Stimulated activated CD8-positive, alpha-beta memory T cell treated with anti-CD3 and anti-CD28 coated beads, Interleukin-15, amount 100 ng/mL, for 24 hours (primary cell): ENCODE results near the gene TTC4.

Experiments
- DNase-seq: peaks from one replicate; pipeline ENCODE4 v3.0.0-alpha.2; 2020; ENCODE audit warnings: low read depth

The TTC4 gene

GRCh38 chr1:54782156-54782555, 66.5 kb downstream of the TTC4 start:
- DNase-seq, result no peak

GRCh38 chr1:54782588-54782987, 66.9 kb downstream of the TTC4 start:
- no peak for DNase-seq

GRCh38 chr1:54784066-54784465, 68.4 kb downstream of the TTC4 start:
- DNase-seq, result no peak

GRCh38 chr1:54786778-54787177, 71.1 kb downstream of the TTC4 start:
- no peak for DNase-seq

- no peak for DNase-seq
These were observed 71.9 kb downstream of the TTC4 start for GRCh38 chr1:54787604-54788003.

- DNase-seq, result no peak
These were observed 72.8 kb downstream of the TTC4 start for GRCh38 chr1:54788459-54788858.

GRCh38 chr1:54791880-54792522, 76.3 kb downstream of the TTC4 start:
- DNase-seq, result no peak
